ENCODE results near the gene NWD2. TPM values are rescaled to one million over a fixed set of nuclear protein-coding genes. Genes with fewer than 3 reads are reported as not detected.
A peak's percentile ranks its signal among the peaks of the same experiment; 100 is the strongest.

NWD2 gene
- total RNA-seq, 2 donors from 2014 or later = not detected

- no peak for TF ChIP-seq CTCF (conservative IDR thresholded peaks at IDR 0.05)
- DNase-seq = no peak
- H3K9me3 ChIP-seq (ENCODE audit: control insufficient read depth, low read length) = no peaks in the 10 kb centered on the region
- no peaks in the 10 kb centered on the region for H3K36me3 ChIP-seq (ENCODE audit: control insufficient read depth, insufficient read depth, low read length)
- no peak overlapping the region for H3K9ac ChIP-seq (ENCODE audit: extremely low read depth, low read length, poor library complexity, severe bottlenecking)
- no peak overlapping the region for H3K27ac ChIP-seq (ENCODE audit: low read depth, low read length)
- H3K27me3 Mint-ChIP-seq (ENCODE audit: insufficient read depth) = peaks cover 38% of the 10 kb centered on the region
- H3K36me3 Mint-ChIP-seq (ENCODE audit: low read depth) = no peaks in the 10 kb centered on the region
- H3K4me3 Mint-ChIP-seq = no peak overlapping the region
- H3K4me3 ChIP-seq (ENCODE audit: low read length) = no peak overlapping the region
- peaks cover 3% of the 10 kb centered on the region for H3K4me1 Mint-ChIP-seq
- no peak overlapping the region for H3K27ac Mint-ChIP-seq
- peaks cover 5% of the 10 kb centered on the region for H3K4me1 ChIP-seq (ENCODE audit: control insufficient read depth, insufficient read depth, low read length)
- H3K9me3 Mint-ChIP-seq = no peaks in the 10 kb centered on the region
- 72 to 100% methylated on average over 2 of the region's 2 CpGs for WGBS, 2 experiments (ENCODE audit: insufficient coverage in 1 of 2, insufficient read length in 1 of 2)
- H3K27me3 ChIP-seq (ENCODE audit: control insufficient read depth, insufficient read depth, low read length, poor library complexity, severe bottlenecking) = peaks cover 62% of the 10 kb centered on the region
Observed at GRCh38 chr4:37451656-37452055, 207.1 kb downstream of the NWD2 start.

- peak; percentile 86 for DNase-seq
- peak; percentile 80 for TF ChIP-seq CTCF (conservative IDR thresholded peaks at IDR 0.05)
- WGBS, 2 experiments (ENCODE audit: insufficient coverage in 1 of 2, insufficient read length in 1 of 2) = 4 to 10% methylated on average over 2 to 3 of the region's 3 CpGs
- Mint-ChIP-seq H3K4me1 (peaks cover 3% of the 10 kb centered on the region), H3K27me3 (ENCODE audit: insufficient read depth) (peaks cover 42% of the 10 kb centered on the region), H3K27ac (no peak overlapping the region), H3K4me3 (peak overlapping the region; percentile 59), H3K9me3 (no peaks in the 10 kb centered on the region), H3K36me3 (ENCODE audit: low read depth) (no peaks in the 10 kb centered on the region)
- no peaks in the 10 kb centered on the region for H3K36me3 ChIP-seq (ENCODE audit: control insufficient read depth, insufficient read depth, low read length)
- H3K27me3 ChIP-seq (ENCODE audit: control insufficient read depth, insufficient read depth, low read length, poor library complexity, severe bottlenecking) = peaks cover 64% of the 10 kb centered on the region
- H3K4me3 ChIP-seq (ENCODE audit: low read length) = peak overlapping the region; percentile 83
- no peak overlapping the region for H3K9ac ChIP-seq (ENCODE audit: extremely low read depth, low read length, poor library complexity, severe bottlenecking)
- peaks cover 5% of the 10 kb centered on the region for H3K4me1 ChIP-seq (ENCODE audit: control insufficient read depth, insufficient read depth, low read length)
- H3K9me3 ChIP-seq (ENCODE audit: control insufficient read depth, low read length) = no peaks in the 10 kb centered on the region
- H3K27ac ChIP-seq (ENCODE audit: low read depth, low read length) = no peak overlapping the region
Observed at GRCh38 chr4:37452952-37453280, 208.4 kb downstream of the NWD2 start.

GRCh38 chr4:37453281-37453998, 208.9 kb downstream of the NWD2 start:
- Mint-ChIP-seq H3K4me1 (peaks cover 3% of the 10 kb centered on the region), H3K36me3 (ENCODE audit: low read depth) (no peaks in the 10 kb centered on the region), H3K27me3 (ENCODE audit: insufficient read depth) (peaks cover 42% of the 10 kb centered on the region), H3K9me3 (no peaks in the 10 kb centered on the region), H3K27ac (no peak overlapping the region), H3K4me3 (peak overlapping the region; percentile 59)
- Histone ChIP-seq H3K4me1 (ENCODE audit: control insufficient read depth, insufficient read depth, low read length) (peaks cover 5% of the 10 kb centered on the region), H3K9ac (ENCODE audit: extremely low read depth, low read length, poor library complexity, severe bottlenecking) (no peak overlapping the region), H3K9me3 (ENCODE audit: control insufficient read depth, low read length) (no peaks in the 10 kb centered on the region), H3K36me3 (ENCODE audit: control insufficient read depth, insufficient read depth, low read length) (no peaks in the 10 kb centered on the region), H3K4me3 (ENCODE audit: low read length) (peak overlapping the region; percentile 83), H3K27ac (ENCODE audit: low read depth, low read length) (no peak overlapping the region), H3K27me3 (ENCODE audit: control insufficient read depth, insufficient read depth, low read length, poor library complexity, severe bottlenecking) (peaks cover 64% of the 10 kb centered on the region)
- peak; percentile 9 for TF ChIP-seq CTCF (conservative IDR thresholded peaks at IDR 0.05)
- WGBS, 2 experiments (ENCODE audit: insufficient coverage in 1 of 2, insufficient read length in 1 of 2) = 2 to 10% methylated on average over 6 to 56 of the region's 56 CpGs
- peak; percentile 90 for DNase-seq
